Coronary artery (tissue), 2 donors: ENCODE measurements around the gene AGPAT2.

ENCODE experiments used
- DNase-seq: peaks from one replicate; pipeline ENCODE4 v3.0.0-alpha.2; 2017; ENCODE audit warnings: low spot score
- H3K27ac ChIP-seq, 2 donors: fragments of 200-600 bp; sonication (generic); one replicate each; pipeline ENCODE4 v1.5.1; 2016 to 2019
- H3K4me3 ChIP-seq: fragments of 200-600 bp; sonication (generic); 2 replicates; pipeline ENCODE4 v1.5.1; 2016; ENCODE audit warnings: mild to moderate bottlenecking, moderate library complexity
- TF ChIP-seq, protein P1 (sequence below): fragments of 200-600 bp; sonication (generic); IDR thresholded peaks from one replicate; pipeline ENCODE4 v1.5.1; 2019; ENCODE audit warnings: antibody characterized with exemption

Gene AGPAT2

DNA sequence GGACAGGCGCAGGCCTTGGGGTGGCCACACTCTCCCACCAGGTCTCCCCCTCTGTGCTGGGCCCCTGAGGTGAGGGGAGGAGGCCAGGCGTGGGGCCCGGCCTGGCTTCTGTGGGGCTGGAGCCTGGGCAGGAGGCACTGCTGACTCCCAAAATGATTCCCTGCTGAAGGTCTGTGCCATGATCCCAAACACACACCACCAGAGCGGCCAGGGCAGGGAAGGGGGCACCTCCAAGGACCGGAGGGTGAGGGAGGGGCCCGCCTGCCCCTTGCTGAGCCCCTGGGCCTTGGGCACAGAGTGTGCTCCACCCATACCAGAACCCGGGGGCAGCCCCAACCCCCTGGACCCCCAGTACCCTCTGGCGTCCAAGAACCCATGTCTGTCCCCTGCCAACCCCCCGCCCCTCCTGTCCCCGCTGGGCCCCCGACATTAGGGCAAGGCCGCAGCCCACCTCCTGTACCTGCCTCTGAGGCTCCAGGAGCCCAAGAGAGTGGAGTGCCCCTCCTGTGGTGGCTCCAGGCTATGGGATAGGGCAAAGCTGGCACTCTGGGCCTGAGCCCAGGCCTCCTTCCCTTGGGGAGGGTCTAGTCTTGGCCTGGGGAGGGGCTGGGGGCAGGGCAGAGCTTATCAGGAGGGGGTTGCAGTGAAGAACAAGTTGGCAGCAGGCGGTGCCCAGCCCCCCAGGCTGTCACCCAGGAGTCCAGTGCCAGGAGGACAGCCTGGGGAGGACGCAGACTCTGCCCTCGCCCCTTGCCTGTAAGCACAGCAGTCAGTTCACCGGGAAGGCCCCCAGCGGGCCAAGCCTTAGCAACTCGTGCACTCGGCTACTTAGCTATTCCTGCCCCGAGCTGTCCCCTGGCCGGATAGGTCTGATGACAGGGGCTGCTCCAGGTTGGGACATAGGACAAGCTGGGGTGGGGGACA, 27.1 kb downstream of the AGPAT2 start:
- H3K27ac ChIP-seq, result peak overlapping the region in 1 of 2 donors; percentile 72

DNA sequence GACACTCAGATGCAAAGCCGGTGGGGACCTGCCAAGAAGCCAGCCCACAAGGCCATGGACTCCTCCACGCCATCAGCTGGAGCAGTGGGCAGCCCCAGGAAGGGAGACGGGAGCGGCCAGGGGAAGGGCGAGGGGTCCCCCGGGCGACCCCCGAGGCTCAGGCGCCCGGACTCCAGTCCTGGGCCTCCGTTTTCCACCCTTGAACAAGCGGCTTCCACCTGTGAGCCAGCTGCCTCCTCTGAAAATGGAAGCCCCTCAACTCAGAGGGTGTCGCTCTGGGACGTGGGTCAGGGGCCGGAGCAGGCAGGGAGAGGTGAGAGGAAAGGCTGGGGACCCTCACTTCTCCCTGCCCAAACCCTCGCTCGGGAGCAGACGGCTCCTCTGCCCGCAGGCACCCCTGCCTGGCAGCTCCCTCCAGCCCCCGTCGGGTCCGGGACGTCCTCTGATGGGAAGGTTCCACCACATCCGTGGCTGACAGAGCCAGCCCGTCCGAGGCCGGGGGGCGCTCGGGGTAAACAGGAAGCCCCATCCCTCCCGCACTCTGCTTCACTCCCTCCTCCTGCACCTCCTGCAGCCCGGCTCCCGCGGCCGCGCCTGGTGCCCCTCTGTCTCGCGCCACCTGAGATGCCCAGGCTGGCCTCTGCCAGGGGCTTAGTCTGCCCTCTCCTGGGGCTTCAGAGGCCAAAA, 28.3 kb downstream of the AGPAT2 start:
- Histone ChIP-seq H3K4me3 (peak overlapping the region; percentile 76), H3K27ac (peak overlapping the region in 1 of 2 donors; percentile 72)
- TF ChIP-seq, protein P1, sequence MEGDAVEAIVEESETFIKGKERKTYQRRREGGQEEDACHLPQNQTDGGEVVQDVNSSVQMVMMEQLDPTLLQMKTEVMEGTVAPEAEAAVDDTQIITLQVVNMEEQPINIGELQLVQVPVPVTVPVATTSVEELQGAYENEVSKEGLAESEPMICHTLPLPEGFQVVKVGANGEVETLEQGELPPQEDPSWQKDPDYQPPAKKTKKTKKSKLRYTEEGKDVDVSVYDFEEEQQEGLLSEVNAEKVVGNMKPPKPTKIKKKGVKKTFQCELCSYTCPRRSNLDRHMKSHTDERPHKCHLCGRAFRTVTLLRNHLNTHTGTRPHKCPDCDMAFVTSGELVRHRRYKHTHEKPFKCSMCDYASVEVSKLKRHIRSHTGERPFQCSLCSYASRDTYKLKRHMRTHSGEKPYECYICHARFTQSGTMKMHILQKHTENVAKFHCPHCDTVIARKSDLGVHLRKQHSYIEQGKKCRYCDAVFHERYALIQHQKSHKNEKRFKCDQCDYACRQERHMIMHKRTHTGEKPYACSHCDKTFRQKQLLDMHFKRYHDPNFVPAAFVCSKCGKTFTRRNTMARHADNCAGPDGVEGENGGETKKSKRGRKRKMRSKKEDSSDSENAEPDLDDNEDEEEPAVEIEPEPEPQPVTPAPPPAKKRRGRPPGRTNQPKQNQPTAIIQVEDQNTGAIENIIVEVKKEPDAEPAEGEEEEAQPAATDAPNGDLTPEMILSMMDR, result no peak
- no peak for DNase-seq

More for the DNA sequence above, 27.1 kb downstream of the AGPAT2 start:
- TF ChIP-seq, protein P1, result no peak
- H3K4me3 ChIP-seq, result peak overlapping the region; percentile 76
- no peak for DNase-seq

DNA sequence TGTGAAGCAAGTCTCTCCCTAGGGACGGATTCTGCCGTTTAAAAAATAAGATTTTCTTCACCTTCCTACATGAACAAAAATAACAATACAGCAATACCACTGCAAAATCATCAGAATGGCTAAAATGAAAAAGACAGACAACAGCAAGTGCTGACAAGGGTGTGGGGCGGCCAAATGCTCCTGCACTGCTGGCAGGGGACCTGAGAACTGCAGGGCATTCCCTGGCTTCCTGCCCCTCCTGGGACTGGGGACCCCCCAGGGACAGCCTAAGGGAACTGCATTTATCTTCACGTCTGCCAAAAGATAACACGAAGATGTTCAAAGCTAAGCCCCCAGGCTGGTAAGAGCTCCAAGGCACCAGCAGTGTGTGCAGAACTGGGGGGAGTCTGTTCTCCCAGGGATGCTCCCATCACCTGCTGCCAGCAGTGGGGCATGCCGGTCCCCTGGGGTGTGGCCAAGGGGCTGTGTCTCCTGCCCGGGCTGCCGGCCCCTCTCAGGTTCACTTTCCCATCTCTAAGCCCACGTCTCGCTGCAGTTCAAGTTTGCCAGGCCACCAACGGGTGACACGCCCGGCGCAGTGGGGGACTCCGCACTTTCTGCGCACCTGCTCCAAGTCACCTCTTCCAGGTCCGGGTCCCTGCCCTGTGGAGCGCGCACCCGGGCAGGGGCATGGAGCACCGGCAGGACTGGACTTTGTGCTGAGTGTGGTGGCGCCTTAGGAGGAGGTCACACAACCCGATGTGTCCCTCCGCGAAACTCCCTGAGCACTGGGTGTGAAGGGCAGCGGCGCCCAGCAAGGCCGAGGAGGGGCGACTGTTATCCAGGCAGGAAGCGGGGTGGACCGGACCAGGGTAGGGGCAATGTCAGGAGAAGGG, 29.0 kb downstream of the AGPAT2 start:
- DNase-seq, result no peak
- peak overlapping the region in 1 of 2 donors; percentile 72 for H3K27ac ChIP-seq
- TF ChIP-seq, protein P1, result no peak
- peak overlapping the region; percentile 76 for H3K4me3 ChIP-seq

DNA sequence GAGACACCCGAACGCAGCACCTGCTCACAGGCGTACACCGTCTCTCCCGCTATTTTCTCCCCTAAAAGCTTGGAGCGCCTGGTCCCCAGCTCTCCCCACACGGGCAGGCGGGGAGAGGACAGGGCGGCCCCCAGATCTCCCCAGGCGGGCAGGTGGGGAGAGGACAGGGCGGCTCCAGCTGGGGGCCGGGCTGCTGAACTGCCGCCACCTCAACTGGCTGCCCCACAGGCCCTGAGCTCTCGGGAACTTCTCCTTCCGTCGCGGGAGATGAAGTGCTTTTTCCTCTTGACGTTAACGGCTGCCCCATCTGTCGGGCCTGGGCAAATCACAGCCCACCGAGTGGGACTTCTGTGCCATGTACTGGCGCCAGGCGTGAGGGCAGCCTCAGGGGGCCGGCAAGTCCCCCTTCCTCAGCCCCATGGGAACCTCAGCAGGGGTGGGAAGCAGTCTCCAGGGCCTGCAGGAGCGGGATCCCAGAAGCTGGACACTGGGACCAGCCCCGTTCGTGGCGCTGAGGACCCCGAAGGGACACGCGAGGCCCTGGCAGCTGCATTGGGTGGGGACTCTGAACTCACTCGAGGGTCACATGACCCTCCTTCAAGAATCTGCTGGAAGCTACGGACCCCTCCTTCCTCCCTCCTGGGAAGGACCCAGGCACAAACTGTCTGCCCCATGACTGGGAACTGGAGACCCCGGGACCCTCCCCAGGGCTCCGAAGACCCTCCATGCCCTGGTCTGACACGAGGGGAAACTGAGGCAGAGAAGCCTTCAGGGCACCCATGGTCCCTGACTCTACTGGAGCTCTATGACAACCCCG, 30.3 kb downstream of the AGPAT2 start:
- TF ChIP-seq, protein P1, result no peak
- peak overlapping the region; percentile 28 for H3K4me3 ChIP-seq
- no peak for DNase-seq
- H3K27ac ChIP-seq, result peak overlapping the region in 1 of 2 donors; percentile 81

DNA sequence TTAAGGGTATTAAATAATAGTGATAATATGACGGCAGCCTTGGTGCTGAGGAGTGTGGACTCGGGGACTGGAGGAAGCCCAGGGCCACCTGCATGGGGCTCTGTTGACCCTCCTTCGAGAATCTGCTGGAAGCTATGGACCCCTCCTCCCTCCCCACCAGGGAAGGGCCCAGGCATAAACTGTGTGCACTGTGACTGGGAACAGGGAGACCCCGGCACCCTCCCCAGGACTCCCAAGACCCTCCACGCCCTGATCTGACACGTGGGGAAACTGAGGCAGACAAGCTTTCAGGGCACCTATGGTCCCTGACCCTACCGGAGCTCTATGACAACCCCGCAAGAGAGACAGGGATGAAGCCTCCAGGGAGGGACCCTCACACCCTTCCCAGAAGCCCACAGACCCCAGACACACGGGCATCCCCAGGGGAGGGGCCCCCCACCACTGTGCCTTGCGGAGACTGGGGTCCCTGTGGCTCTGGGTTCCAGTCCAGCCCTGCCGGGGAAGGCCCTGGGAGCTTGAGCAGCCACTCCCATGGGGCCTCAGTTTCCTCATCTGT, 31.0 kb downstream of the AGPAT2 start:
- no peak for DNase-seq
- peak overlapping the region; percentile 28 for H3K4me3 ChIP-seq
- peak overlapping the region in 1 of 2 donors; percentile 81 for H3K27ac ChIP-seq
- TF ChIP-seq, protein P1, result no peak
